OCI-LY7 (cell line): ENCODE measurements around the gene ATP5F1C. TPM values are rescaled to one million over a fixed set of nuclear protein-coding genes. Genes with fewer than 3 reads are reported as not detected.

ENCODE experiments used
- BruUV-seq: library from RNA; stranded (reverse); fragments of 400-500 nt; replicated peaks from 2 replicates; lab custom pipeline; 2021; lab: Mats Ljungman, UMichigan
- CTCF ChIA-PET: fragments of 300-600 bp; sonication (Branson Sonifier 250); formaldehyde crosslinking; loops from one replicate; lab custom pipeline; 2022; ENCODE audit warnings: antibody characterized with exemption; ENCODE audit not compliant: unreplicated experiment; lab: Charles Lee
- POLR2A ChIA-PET: fragments of 300-600 bp; sonication (Branson Sonifier 250); formaldehyde crosslinking; loops from one replicate; lab custom pipeline; 2022; ENCODE audit warnings: antibody characterized with exemption; lab: Charles Lee
- DNase-seq: peaks from one replicate; pipeline ENCODE4 v3.0.0-alpha.2; 2015; ENCODE audit warnings: low spot score
- H2AFZ ChIP-seq: fragments of 200-600 bp; sonication (generic), shearing (Covaris generic); 2 replicates; pipeline ENCODE4 v1.6.1; 2014; ENCODE audit warnings: mild to moderate bottlenecking, antibody characterized with exemption, low read length, moderate library complexity
- H3K27ac ChIP-seq: fragments of 200-600 bp; sonication (generic); 2 replicates; pipeline ENCODE4 v1.5.1; 2014; ENCODE audit warnings: mixed run types, low read depth, mild to moderate bottlenecking, moderate library complexity, low read length, inconsistent platforms; ENCODE audit not compliant: poor library complexity, severe bottlenecking
- H3K36me3 ChIP-seq: fragments of 200-600 bp; sonication (generic); 2 replicates; pipeline ENCODE4 v1.6.1; 2014; ENCODE audit warnings: mild to moderate bottlenecking, antibody characterized with exemption, low read length, moderate library complexity, mixed read lengths; ENCODE audit not compliant: insufficient read depth
- H3K4me1 ChIP-seq: fragments of 200-600 bp; sonication (generic); 2 replicates; pipeline ENCODE4 v1.5.1; 2014; ENCODE audit warnings: mild to moderate bottlenecking, low read length; ENCODE audit not compliant: insufficient read depth, poor library complexity, severe bottlenecking
- H3K4me2 ChIP-seq: fragments of 200-600 bp; sonication (generic); 2 replicates; pipeline ENCODE4 v1.6.1; 2014; ENCODE audit warnings: mild to moderate bottlenecking, low read length
- H3K4me3 ChIP-seq: fragments of 200-600 bp; sonication (generic); 2 replicates; pipeline ENCODE4 v1.5.1; 2014; ENCODE audit warnings: mild to moderate bottlenecking, low read depth, low read length; ENCODE audit not compliant: poor library complexity, severe bottlenecking
- H3K79me2 ChIP-seq: fragments of 200-600 bp; sonication (generic); 2 replicates; pipeline ENCODE4 v1.6.1; 2016; ENCODE audit warnings: low read depth, mild to moderate bottlenecking, low read length, moderate library complexity, mixed read lengths; ENCODE audit not compliant: insufficient read depth
- H3K9me2 ChIP-seq: fragments of 200-600 bp; sonication (generic); 2 replicates; pipeline ENCODE4 v1.6.1; 2016; ENCODE audit warnings: mild to moderate bottlenecking, low read length, mixed read lengths; ENCODE audit not compliant: insufficient read depth
- H3K9me3 ChIP-seq: fragments of 200-600 bp; sonication (generic); 2 replicates; pipeline ENCODE4 v1.6.1; 2014; ENCODE audit warnings: mild to moderate bottlenecking, mixed run types, low read length, mixed read lengths
- H4K20me1 ChIP-seq: fragments of 200-600 bp; sonication (generic); 2 replicates; pipeline ENCODE4 v1.6.1; 2014; ENCODE audit warnings: mild to moderate bottlenecking, antibody characterized with exemption, low read length, moderate library complexity, mixed read lengths; ENCODE audit not compliant: insufficient read depth
- CTCF ChIP-seq: fragments of 200-600 bp; sonication (generic); conservative IDR thresholded peaks from 2 replicates; pipeline ENCODE4 v1.5.1; 2014; ENCODE audit warnings: mild to moderate bottlenecking, antibody characterized with exemption, low read length, moderate library complexity, mixed read lengths
- EZH2phosphoT487 ChIP-seq: fragments of 200-600 bp; sonication (generic); IDR thresholded peaks from 2 replicates; pipeline ENCODE4 v1.6.1; 2018; ENCODE audit warnings: low read depth, borderline replicate concordance, mild to moderate bottlenecking, mixed run types, antibody characterized with exemption, low read length, moderate library complexity, mixed read lengths
- intact Hi-C: fragments of 100-400 bp; cut with micrococcal nuclease; formaldehyde crosslinking; loops from one replicate; pipeline ENCODE4 v1.10.0; 2022; ENCODE audit not compliant: unreplicated experiment
- total RNA-seq, 2 experiments: library from RNA; depleted of rRNA in 1 of 2; stranded (reverse); fragments of >200 nt in 1 of 2; shearing (Covaris generic) in 1 of 2; gene quantifications; 2 replicates each; pipeline ENCODE4 v1.2.3, GENCODE V29; 2014 to 2022

ATP5F1C gene
- total RNA-seq, 2 experiments from 2014 or later = 242 to 283 TPM

- Histone ChIP-seq H3K27ac (peak overlapping the region; percentile 35), H3K4me2 (peak overlapping the region; percentile 91)
- POLR2A ChIA-PET = interaction anchor here (0.6 to 2.8 kb wide), 7 partner anchors 9 to 639 kb away, joined by 3 to 39 read pairs (median 3); partner anchors contain the start of gene TAF3
Observed at GRCh38 chr10:7788639-7789286, 786 bp downstream of the ATP5F1C start.

GRCh38 chr10:7789390-7789789, 1.4 kb downstream of the ATP5F1C start:
- Histone ChIP-seq H3K4me3 (peak overlapping the region; percentile 79), H2AFZ (no peak overlapping the region), H3K36me3 (peaks cover 51% of the 10 kb centered on the region), H3K9me3 (no peaks in the 10 kb centered on the region), H3K4me1 (peaks cover 24% of the 10 kb centered on the region), H4K20me1 (peaks cover 53% of the 10 kb centered on the region), H3K9me2 (no peaks in the 10 kb centered on the region), H3K27ac (no peak overlapping the region), H3K4me2 (peak overlapping the region; percentile 91), H3K79me2 (peaks cover 98% of the 10 kb centered on the region)
- no peak for DNase-seq
- intact Hi-C loops = loop anchor here (2.0 kb wide), 1 partner anchor 29 kb away; the partner anchor contains the start of gene TAF3
- no TSS peak for BruUV-seq
- CTCF ChIA-PET = no interaction called here
- POLR2A ChIA-PET = interaction anchor here (2.4 to 2.8 kb wide), 2 partner anchors 20 to 29 kb away, joined by 11 to 39 read pairs; partner anchors contain the start of gene TAF3
- TF ChIP-seq CTCF (no peak), EZH2phosphoT487 (no peak)

More at GRCh38 chr10:7788639-7789286, 786 bp downstream of the ATP5F1C start:
- intact Hi-C loops = loop anchor here (2.0 kb wide), 1 partner anchor 30 kb away; the partner anchor contains the start of gene TAF3
- H3K9me3 ChIP-seq = no peaks in the 10 kb centered on the region
- H3K79me2 ChIP-seq = peaks cover 98% of the 10 kb centered on the region
- TF ChIP-seq CTCF (no peak), EZH2phosphoT487 (no peak)
- H3K4me1 ChIP-seq = peaks cover 24% of the 10 kb centered on the region
- peaks cover 45% of the 10 kb centered on the region for H3K36me3 ChIP-seq
- peaks cover 46% of the 10 kb centered on the region for H4K20me1 ChIP-seq
- CTCF ChIA-PET = interaction anchor here (0.6 to 2.5 kb wide), 3 partner anchors 22 to 273 kb away, joined by 3 to 11 read pairs (median 3); partner anchors contain the start of gene TAF3
- peak overlapping the region; percentile 79 for H3K4me3 ChIP-seq
- H2AFZ ChIP-seq = no peak overlapping the region; the same call in 1 of the 2 replicates
- BruUV-seq = no TSS peak
- no peaks in the 10 kb centered on the region for H3K9me2 ChIP-seq
- DNase-seq = peak; percentile 41
